Right kidney (tissue), 1 donor: ENCODE results near the gene TLR1.
A peak's percentile ranks its signal among the peaks of the same experiment; 100 is the strongest.
"Not testable (repeated sequence)": the region's sequence is repeated elsewhere in the genome, so short reads cannot be mapped to it uniquely, and the experiment has no call there.

Source experiments
- DNase-seq: peaks from one replicate; pipeline ENCODE4 v3.0.0-alpha.2; 2016

TLR1 gene

GRCh38 chr4:38775326-38775725 is 29.3 kb downstream of the TLR1 start:
- DNase-seq, result no peak

GRCh38 chr4:38774181-38774955 is 30.2 kb downstream of the TLR1 start:
- no peak for DNase-seq

DNA sequence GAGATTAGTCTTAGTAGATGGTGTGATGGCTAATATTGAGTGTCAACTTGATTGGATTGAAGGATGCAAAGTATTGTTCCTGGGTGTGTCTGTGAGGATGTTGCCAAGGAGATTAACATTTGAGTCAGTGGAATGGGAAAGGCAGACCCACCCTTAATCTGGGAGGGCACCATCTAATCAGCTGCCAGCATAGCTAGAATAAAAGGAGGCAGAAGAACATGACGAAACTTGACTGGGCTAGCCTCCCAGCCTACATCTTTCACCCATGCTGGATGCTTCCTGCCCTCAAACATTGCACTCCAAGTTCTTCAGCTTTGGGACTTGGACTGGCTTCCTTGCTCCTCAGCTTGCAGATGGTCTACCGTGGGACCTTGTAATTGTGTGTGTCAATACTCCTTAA is 34.3 kb downstream of the TLR1 start:
- DNase-seq, result not testable (repeated sequence)

- no peak for DNase-seq
Observed at GRCh38 chr4:38769857-38770256, 34.7 kb downstream of the TLR1 start.

DNA sequence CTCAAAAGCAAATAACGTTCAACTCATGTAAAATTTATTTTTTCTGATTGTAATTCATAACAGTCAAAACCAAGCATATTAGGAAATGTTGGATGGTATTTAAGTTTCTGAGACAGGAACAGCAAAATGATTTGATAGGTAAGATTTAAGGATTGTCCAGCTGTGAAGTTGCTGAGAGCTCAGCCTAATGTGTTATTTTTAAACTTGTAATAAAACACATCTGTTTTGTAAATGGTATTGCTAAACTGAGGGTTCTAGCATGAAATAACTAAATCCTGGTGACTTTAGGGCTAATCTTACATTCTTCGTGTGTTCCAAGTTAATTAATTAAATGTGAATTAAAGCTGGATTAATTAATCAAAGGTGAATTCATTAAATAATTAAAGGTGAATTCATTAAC is 35.1 kb downstream of the TLR1 start:
- no peak for DNase-seq

GRCh38 chr4:38768968-38769394 is 35.6 kb downstream of the TLR1 start:
- no peak for DNase-seq

- DNase-seq, result not testable (repeated sequence)
Observed at GRCh38 chr4:38766940-38767339, 37.7 kb downstream of the TLR1 start.

DNA sequence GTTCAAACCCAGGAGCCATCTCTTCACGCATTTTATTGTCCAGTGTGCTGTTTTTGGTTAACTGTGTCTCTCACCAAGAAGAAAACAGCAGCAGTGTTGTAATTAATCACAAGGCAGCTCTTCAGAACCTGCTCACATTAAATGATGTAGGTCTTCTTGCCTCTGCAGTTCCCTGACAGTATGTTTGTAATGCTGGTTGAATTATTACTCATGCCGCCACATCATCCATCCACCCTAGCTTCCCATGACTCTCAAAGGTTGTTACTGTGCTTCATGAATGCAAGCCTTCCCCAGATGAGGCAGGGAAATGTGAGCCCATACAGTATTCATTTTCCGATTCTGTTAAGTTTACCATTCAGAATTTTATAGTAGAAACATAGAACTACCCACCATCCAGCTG is 39.2 kb downstream of the TLR1 start:
- DNase-seq, result no peak

GRCh38 chr4:38764277-38764676 is 40.3 kb downstream of the TLR1 start:
- DNase-seq, result no peak

- DNase-seq, result no peak
Observed at GRCh38 chr4:38762560-38762959, 42.0 kb downstream of the TLR1 start.

DNA sequence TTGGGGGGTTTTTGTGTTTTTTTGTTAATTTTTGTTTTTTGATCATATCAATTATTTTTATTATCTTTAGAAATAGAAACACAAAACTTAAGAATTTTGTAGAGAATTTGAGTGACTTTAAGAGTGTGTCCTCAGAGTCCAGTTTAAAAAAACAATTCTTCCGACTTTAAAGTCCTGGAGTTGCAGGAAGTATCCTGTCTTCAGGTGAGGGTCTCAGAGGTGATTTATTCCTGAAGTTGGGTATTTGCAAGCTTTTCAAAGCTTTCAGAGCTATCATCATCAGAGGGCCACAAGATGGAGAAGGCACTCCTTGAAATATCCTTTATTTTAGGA is 44.8 kb downstream of the TLR1 start:
- no peak for DNase-seq

DNA sequence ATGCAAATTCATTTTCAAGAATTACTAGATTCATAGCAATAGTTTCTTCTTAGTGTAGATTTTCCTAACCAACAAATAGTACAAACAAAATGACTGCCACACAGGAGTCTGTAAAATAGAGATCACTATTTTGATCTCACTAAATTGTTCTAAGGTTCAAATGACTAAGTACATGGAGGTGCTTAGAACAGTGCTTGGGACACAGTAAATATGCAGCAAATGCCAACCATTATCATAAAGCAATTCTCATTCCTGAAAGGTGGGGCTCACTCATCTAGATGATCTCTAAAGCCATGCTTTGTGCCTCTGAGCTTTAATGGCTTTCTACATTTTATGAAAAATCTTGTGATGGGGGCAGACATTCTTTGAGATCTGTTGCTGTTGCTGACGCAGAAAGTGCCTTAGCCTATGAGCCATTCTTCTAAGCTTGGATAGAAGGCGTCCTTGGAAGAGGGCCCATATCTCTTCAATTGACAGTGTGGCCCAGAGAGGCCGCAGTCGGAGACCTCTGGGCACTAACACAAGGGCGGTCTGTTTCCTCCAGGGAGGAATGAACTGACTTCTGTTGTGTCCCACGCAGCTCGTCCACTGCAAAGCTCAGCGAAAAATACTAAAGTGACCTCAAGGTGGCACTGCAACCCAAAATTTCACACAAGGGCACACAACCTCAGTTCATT is 45.3 kb downstream of the TLR1 start:
- DNase-seq, result peak; percentile 47

GRCh38 chr4:38757945-38758600 is 46.5 kb downstream of the TLR1 start:
- DNase-seq, result no peak

DNA sequence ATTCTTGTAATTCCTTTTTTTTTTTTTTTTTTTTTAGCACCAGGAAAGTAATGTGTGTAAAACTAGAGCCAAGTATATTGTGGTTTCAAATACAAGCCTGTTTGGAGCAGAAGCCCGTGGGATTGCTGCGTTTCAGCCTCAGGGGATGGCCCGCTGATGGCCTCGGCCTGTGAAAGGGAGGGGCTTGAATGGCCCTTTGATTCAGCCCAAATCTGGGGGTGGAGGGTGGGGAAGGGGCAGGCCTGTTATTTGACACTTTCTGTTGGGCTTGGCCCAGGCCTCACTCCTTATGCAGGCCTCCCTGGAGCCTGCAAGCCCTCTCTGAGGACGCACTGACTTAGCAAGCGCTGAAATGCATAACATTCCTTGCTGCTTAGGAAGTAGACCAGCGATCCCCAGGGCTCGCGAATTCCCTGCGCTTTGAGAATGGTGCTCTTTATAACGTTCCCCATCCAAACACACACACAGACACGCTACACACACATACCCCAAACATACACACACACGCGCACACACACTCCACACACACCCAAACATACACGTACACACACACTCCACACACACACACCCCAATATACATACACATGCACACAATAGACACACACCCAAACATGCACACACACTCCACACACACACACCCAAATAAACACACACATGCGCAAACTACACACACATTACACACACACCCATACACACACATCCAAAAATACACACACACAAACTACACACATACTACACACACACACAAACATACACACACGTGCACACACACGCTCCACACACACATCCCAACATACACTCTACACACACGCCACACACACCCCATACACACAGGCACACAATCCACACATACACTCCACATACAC is 51.4 kb downstream of the TLR1 start:
- peak; percentile 84 for DNase-seq

DNA sequence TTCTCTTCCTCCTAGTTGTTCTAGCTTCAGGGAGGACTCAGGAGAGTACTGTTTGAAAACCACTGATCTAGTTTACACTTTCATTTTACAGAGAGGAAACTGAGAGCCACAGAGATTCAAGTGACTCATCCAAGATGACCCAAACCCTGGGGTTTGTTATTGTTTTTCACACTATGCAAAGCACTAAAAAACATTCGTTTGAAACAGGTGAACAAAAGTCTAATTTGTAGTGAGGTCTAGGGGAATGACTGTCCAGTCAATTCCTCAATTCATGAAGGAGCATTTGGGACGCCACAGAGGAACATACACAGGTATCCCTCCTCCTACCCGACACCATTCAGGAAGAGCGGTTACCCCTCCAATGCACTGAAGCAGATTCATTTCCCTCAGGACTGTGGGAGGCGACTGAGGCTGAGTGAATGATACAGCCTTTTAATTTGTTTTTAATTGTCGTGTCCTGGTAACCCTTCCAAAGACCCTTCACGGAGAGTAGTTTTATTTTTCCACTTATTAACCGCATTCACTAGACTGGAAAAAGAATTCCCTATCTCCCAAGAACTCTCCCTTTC is 52.1 kb downstream of the TLR1 start:
- DNase-seq, result no peak

GRCh38 chr4:38751341-38752010 is 53.1 kb downstream of the TLR1 start:
- DNase-seq, result no peak

DNA sequence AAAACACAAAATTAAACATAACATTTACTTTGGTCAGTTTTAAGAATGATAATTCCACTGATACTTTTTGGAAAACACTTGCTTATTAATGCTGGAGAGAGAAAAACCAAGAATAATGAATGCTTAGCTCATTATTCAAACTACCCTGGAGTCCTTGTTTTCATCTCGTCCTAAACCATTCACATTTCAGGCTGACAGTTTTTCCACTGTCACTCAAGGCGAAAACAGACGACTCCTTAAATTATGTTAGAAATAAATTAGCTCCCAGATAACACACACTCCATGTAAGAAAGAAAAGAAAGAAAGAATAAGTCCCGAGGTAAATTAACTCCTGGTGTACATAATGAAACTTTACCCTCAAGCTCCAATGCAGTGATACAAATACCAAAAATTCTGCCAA is 55.3 kb downstream of the TLR1 start:
- no peak for DNase-seq

DNA sequence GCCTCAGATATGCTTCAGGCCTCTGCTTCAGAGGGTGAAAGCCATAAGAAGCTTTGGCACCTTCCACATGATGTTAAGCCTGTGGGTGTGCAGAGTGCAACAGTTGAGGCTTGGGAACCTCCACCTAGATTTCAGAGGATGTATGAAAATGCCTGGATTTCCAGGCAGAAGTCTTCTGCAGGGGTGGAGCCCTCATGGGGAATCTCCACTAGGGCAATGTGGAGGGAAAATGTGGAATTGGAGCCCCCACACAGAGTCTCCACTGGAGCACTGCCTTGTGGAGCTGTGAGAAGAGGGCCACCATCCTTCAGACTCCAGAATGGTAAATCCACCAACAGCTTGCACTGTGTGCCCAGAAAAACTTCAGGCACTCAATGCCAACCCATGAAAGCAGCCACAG is 57.0 kb downstream of the TLR1 start:
- DNase-seq, result no peak
